ENCODE results near the gene CEP85. TPM values are rescaled to one million over a fixed set of nuclear protein-coding genes. Genes with fewer than 3 reads are reported as not detected.
A peak's percentile ranks its signal among the peaks of the same experiment; 100 is the strongest.

The CEP85 gene
- total and polyA plus RNA-seq, 9 of the 15 experiments (the other 6 are each of a cell fraction or from before 2014, with no cell fraction given): 42.1 to 140 (median 92.6) TPM

DNA sequence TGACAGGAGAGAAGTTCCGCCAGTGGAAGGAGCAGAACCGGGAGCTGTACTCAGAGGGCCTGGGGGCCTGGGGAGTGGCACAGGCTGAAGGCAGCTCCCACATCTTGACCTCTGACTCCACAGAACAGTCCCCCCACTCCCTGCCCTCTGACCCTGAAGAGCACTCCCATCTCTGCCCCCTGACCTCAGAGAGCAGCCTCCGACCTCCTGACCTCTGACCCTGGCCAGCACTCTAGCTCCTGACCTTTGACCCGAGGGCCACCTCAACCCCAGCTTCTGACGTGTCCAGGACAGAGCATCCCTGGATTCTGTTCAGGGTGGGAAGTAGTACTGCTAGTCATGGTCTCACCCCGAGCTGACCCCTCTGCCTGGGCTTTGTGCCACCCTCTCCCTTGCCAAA is 44.7 kb upstream of the CEP85 start:
- peaks cover 0 to 27% of the 10 kb centered on the region in 2 experiments; a peak in 2 of 5 replicates for H3K4me1 ChIP-seq (replicated peaks in 1 of 2; ENCODE audit: control insufficient read depth in 2 of 2, insufficient read depth in 2 of 2, low read length in 2 of 2)
- no peaks in the 10 kb centered on the region for H3K9me3 ChIP-seq (replicated peaks; ENCODE audit: control insufficient read depth, insufficient read depth, low read depth, low read length)
- no peak overlapping the region for H3K4me2 ChIP-seq (ENCODE audit: insufficient read depth, low read length)
- DNase-seq (ENCODE audit: extremely low read depth in 1 of 4, low spot score in 3 of 4) (peak in 1 of 4 experiments; percentile 30), FAIRE-seq (no peak), ATAC-seq (peak; percentile 17; the same call in 2 of the 3 replicates)
- no TSS peak for BruUV-seq (replicated peaks)
- H3K9me1 ChIP-seq (ENCODE audit: control insufficient read depth, insufficient read depth, low read length): no peaks in the 10 kb centered on the region
- in situ Hi-C loops (cut with MboI): no loop called here
- no peaks in the 10 kb centered on the region for H3K27me3 ChIP-seq (ENCODE audit: control insufficient read depth in 2 of 2, insufficient read depth in 2 of 2, low read length in 2 of 2)
- intact Hi-C loops (cut with micrococcal nuclease): no loop called here
- peak overlapping the region; percentile 67; the same call in 1 of the 2 replicates for H2AFZ ChIP-seq (ENCODE audit: low read depth, low read length)
- ChIA-PET CTCF (ENCODE audit: low intra/inter-chr PET ratio) (interaction anchor here (0.6 to 1.6 kb wide), 3 partner anchors 45 to 199 kb away, joined by 3 to 4 read pairs (median 3); partner anchors contain the start of gene CEP85), POLR2A (interaction anchor here (0.6 to 1.4 kb wide), 6 partner anchors 11 to 82 kb away, joined by 3 to 4 read pairs (median 3); partner anchors contain the start of genes CNKSR1 and ZNF593)
- H3K27ac ChIP-seq (ENCODE audit: extremely low read depth, low read depth, low read length): no peak overlapping the region
- no peak overlapping the region for H3K4me3 ChIP-seq
- 51% methylated on average over 6 of the region's 6 CpGs for WGBS (ENCODE audit: insufficient coverage, low coverage, missing lambda C conversion rate)
- H3K9ac ChIP-seq (ENCODE audit: insufficient read depth in 1 of 2, low read depth in 2 of 2, low read length in 2 of 2): 0 out of 4 replicates have a peak overlapping the region, but pooled peaks of 1 of the 2 experiments have one; percentile 65
- H3K36me3 ChIP-seq (ENCODE audit: control insufficient read depth, insufficient read depth, low read length): no peaks in the 10 kb centered on the region
- no peaks in the 10 kb centered on the region for H3K79me2 ChIP-seq (ENCODE audit: control insufficient read depth, insufficient read depth, low read length)
- 0 out of 2 replicates have a peak, but pooled peaks cover 6% of the 10 kb centered on the region for H4K20me1 ChIP-seq (replicated peaks; ENCODE audit: control insufficient read depth, insufficient read depth, low read length)
- TF ChIP-seq NR2C1 (IDR thresholded peaks at IDR 0.05) (peak; percentile 97), NR2C1 (tag; IDR thresholded peaks at IDR 0.05) (peak; percentile 98), ZBTB1 (CRISPR knock-in tag; IDR thresholded peaks at IDR 0.05; ENCODE audit: borderline replicate concordance, low read depth) (no peak)
- TF ChIP-seq, protein P1, sequence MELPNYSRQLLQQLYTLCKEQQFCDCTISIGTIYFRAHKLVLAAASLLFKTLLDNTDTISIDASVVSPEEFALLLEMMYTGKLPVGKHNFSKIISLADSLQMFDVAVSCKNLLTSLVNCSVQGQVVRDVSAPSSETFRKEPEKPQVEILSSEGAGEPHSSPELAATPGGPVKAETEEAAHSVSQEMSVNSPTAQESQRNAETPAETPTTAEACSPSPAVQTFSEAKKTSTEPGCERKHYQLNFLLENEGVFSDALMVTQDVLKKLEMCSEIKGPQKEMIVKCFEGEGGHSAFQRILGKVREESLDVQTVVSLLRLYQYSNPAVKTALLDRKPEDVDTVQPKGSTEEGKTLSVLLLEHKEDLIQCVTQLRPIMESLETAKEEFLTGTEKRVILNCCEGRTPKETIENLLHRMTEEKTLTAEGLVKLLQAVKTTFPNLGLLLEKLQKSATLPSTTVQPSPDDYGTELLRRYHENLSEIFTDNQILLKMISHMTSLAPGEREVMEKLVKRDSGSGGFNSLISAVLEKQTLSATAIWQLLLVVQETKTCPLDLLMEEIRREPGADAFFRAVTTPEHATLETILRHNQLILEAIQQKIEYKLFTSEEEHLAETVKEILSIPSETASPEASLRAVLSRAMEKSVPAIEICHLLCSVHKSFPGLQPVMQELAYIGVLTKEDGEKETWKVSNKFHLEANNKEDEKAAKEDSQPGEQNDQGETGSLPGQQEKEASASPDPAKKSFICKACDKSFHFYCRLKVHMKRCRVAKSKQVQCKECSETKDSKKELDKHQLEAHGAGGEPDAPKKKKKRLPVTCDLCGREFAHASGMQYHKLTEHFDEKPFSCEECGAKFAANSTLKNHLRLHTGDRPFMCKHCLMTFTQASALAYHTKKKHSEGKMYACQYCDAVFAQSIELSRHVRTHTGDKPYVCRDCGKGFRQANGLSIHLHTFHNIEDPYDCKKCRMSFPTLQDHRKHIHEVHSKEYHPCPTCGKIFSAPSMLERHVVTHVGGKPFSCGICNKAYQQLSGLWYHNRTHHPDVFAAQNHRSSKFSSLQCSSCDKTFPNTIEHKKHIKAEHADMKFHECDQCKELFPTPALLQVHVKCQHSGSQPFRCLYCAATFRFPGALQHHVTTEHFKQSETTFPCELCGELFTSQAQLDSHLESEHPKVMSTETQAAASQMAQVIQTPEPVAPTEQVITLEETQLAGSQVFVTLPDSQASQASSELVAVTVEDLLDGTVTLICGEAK (IDR thresholded peaks at IDR 0.05): no peak
- TF ChIP-seq, protein P1 (CRISPR knock-in tag; IDR thresholded peaks at IDR 0.05): 0 out of 2 replicates have a peak, but pooled peaks have one; percentile 11
- TF ChIP-seq, protein P2, sequence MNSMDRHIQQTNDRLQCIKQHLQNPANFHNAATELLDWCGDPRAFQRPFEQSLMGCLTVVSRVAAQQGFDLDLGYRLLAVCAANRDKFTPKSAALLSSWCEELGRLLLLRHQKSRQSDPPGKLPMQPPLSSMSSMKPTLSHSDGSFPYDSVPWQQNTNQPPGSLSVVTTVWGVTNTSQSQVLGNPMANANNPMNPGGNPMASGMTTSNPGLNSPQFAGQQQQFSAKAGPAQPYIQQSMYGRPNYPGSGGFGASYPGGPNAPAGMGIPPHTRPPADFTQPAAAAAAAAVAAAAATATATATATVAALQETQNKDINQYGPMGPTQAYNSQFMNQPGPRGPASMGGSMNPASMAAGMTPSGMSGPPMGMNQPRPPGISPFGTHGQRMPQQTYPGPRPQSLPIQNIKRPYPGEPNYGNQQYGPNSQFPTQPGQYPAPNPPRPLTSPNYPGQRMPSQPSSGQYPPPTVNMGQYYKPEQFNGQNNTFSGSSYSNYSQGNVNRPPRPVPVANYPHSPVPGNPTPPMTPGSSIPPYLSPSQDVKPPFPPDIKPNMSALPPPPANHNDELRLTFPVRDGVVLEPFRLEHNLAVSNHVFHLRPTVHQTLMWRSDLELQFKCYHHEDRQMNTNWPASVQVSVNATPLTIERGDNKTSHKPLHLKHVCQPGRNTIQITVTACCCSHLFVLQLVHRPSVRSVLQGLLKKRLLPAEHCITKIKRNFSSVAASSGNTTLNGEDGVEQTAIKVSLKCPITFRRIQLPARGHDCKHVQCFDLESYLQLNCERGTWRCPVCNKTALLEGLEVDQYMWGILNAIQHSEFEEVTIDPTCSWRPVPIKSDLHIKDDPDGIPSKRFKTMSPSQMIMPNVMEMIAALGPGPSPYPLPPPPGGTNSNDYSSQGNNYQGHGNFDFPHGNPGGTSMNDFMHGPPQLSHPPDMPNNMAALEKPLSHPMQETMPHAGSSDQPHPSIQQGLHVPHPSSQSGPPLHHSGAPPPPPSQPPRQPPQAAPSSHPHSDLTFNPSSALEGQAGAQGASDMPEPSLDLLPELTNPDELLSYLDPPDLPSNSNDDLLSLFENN (IDR thresholded peaks at IDR 0.05; ENCODE audit: low read depth in 2 of 2, low read length in 2 of 2): no peak
- TF ChIP-seq, protein P3, sequence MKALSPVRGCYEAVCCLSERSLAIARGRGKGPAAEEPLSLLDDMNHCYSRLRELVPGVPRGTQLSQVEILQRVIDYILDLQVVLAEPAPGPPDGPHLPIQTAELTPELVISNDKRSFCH (CRISPR knock-in tag; IDR thresholded peaks at IDR 0.05): no peak
- TF ChIP-seq, protein P3 (tag; IDR thresholded peaks at IDR 0.05): 0 out of 2 replicates have a peak, but pooled peaks have one; percentile 20

All from K562 (cell line).